ENCODE measurements around the gene NDUFS6. TPM values are rescaled to one million over a fixed set of nuclear protein-coding genes. Genes with fewer than 3 reads are reported as not detected.

Gene NDUFS6
- total RNA-seq, 4 donors from 2014 or later = 54.7 to 66.4 (median 55.7) TPM

GRCh38 chr5:1807451-1808185 lies 6.4 kb downstream of the NDUFS6 start:
- Histone ChIP-seq H3K27ac (replicated peaks in 1 of 4) (no peak overlapping the region), H3K36me3 (peaks cover 67 to 93% (median 84%) of the 10 kb centered on the region in 4 donors), H3K27me3 (no peaks in the 10 kb centered on the region), H3K9me3 (no peaks in the 10 kb centered on the region), H3K4me1 (peaks cover 0 to 25% (median 11%) of the 10 kb centered on the region in 4 donors), H3K4me3 (no peak overlapping the region)
- WGBS = 91% methylated on average over 20 of the region's 20 CpGs
- no peak for DNase-seq (ENCODE audit: extremely low spot score)
- TF ChIP-seq POLR2A (IDR thresholded peaks at IDR 0.05; ENCODE audit: low read depth) (no peak), EP300 (IDR thresholded peaks at IDR 0.05) (no peak), POLR2AphosphoS5 (IDR thresholded peaks at IDR 0.05) (no peak), CTCF (IDR thresholded peaks at IDR 0.05) (no peak)
- intact Hi-C loops (cut with DNase I) = loop anchor here (10.0 kb wide), 1 partner anchor 463 kb away; the partner anchor contains the start of gene CLPTM1L

- peaks cover 71 to 93% (median 81%) of the 10 kb centered on the region in 4 donors for H3K36me3 ChIP-seq
- H3K9me3 ChIP-seq = no peaks in the 10 kb centered on the region
- 64% methylated on average over 3 of the region's 3 CpGs for WGBS
- peaks cover 0 to 22% (median 6%) of the 10 kb centered on the region in 4 donors for H3K4me1 ChIP-seq
- H3K27ac ChIP-seq (replicated peaks in 1 of 4) = no peak overlapping the region
- no peak for TF ChIP-seq EP300 (IDR thresholded peaks at IDR 0.05)
- TF ChIP-seq POLR2A (IDR thresholded peaks at IDR 0.05; ENCODE audit: low read depth) = no peak
- no peak for TF ChIP-seq POLR2AphosphoS5 (IDR thresholded peaks at IDR 0.05)
- TF ChIP-seq CTCF (IDR thresholded peaks at IDR 0.05) = no peak
- no peaks in the 10 kb centered on the region for H3K27me3 ChIP-seq
- DNase-seq (ENCODE audit: extremely low spot score) = no peak
- intact Hi-C loops (cut with DNase I) = loop anchor here (10.0 kb wide), 1 partner anchor 464 kb away; the partner anchor contains the start of gene CLPTM1L
- no peak overlapping the region for H3K4me3 ChIP-seq
These were observed 7.2 kb downstream of the NDUFS6 start for GRCh38 chr5:1808439-1808838.

- Histone ChIP-seq H3K4me3 (no peak overlapping the region), H3K4me1 (peaks cover 0 to 12% (median under 1%) of the 10 kb centered on the region in 4 donors), H3K36me3 (peaks cover 68 to 93% (median 81%) of the 10 kb centered on the region in 4 donors), H3K27me3 (no peaks in the 10 kb centered on the region), H3K27ac (replicated peaks in 1 of 4) (no peak overlapping the region), H3K9me3 (no peaks in the 10 kb centered on the region)
- no peak for DNase-seq (ENCODE audit: extremely low spot score)
- 89% methylated on average over 24 of the region's 32 CpGs for WGBS
- TF ChIP-seq EP300 (IDR thresholded peaks at IDR 0.05) = no peak
- intact Hi-C loops (cut with DNase I) = loop anchor here (10.0 kb wide), 1 partner anchor 465 kb away; the partner anchor contains the start of gene CLPTM1L
These were observed 8.3 kb downstream of the NDUFS6 start for GRCh38 chr5:1809416-1810035.

GRCh38 chr5:1810581-1811101 lies 9.4 kb downstream of the NDUFS6 start:
- Histone ChIP-seq H3K9me3 (no peaks in the 10 kb centered on the region), H3K27me3 (no peaks in the 10 kb centered on the region), H3K4me1 (peaks cover 0 to 12% (median 0%) of the 10 kb centered on the region in 4 donors), H3K27ac (replicated peaks in 1 of 4) (no peak overlapping the region), H3K4me3 (no peak overlapping the region), H3K36me3 (peaks cover 72 to 93% (median 81%) of the 10 kb centered on the region in 4 donors)
- TF ChIP-seq EP300 (IDR thresholded peaks at IDR 0.05) (no peak), POLR2AphosphoS5 (IDR thresholded peaks at IDR 0.05) (no peak), CTCF (IDR thresholded peaks at IDR 0.05) (no peak), POLR2A (IDR thresholded peaks at IDR 0.05; ENCODE audit: low read depth) (no peak)
- no peak for DNase-seq (ENCODE audit: extremely low spot score)
- intact Hi-C loops (cut with DNase I) = no loop called here
- 89% methylated on average over 10 of the region's 10 CpGs for WGBS

Measured in esophagus muscularis mucosa (tissue), 4 donors.